Measurements from ENCODE around the gene TRIM63. TPM values are rescaled to one million over a fixed set of nuclear protein-coding genes. Genes with fewer than 3 reads are reported as not detected.

TRIM63 gene
- polyA plus RNA-seq, 4 donors: 0.51 to 0.86 (median 0.77) TPM

GRCh38 chr1:26059906-26060305 is 7.5 kb downstream of the TRIM63 start:
- DNase-seq (ENCODE audit: low read depth in 4 of 4, low spot score in 3 of 4): no peak

GRCh38 chr1:26058052-26058595 is 9.3 kb downstream of the TRIM63 start:
- DNase-seq (ENCODE audit: low read depth in 4 of 4, low spot score in 3 of 4): no peak

GRCh38 chr1:26057189-26057588 is 10.2 kb downstream of the TRIM63 start:
- DNase-seq (ENCODE audit: low read depth in 4 of 4, low spot score in 3 of 4): no peak

GRCh38 chr1:26055041-26055440 is 12.4 kb downstream of the TRIM63 start:
- DNase-seq (ENCODE audit: low read depth in 4 of 4, low spot score in 3 of 4): no peak

GRCh38 chr1:26053718-26054560 is 13.5 kb downstream of the TRIM63 start:
- no peak for DNase-seq (ENCODE audit: low read depth in 4 of 4, low spot score in 3 of 4)

- DNase-seq (ENCODE audit: low read depth in 4 of 4, low spot score in 3 of 4): no peak
Observed at GRCh38 chr1:26050248-26050640, 17.2 kb downstream of the TRIM63 start.

- DNase-seq (ENCODE audit: low read depth in 4 of 4, low spot score in 3 of 4): no peak
Observed at GRCh38 chr1:26049531-26050247, 17.7 kb downstream of the TRIM63 start.

GRCh38 chr1:26047278-26047874 is 20.1 kb downstream of the TRIM63 start:
- no peak for DNase-seq (ENCODE audit: low read depth in 4 of 4, low spot score in 3 of 4)

- DNase-seq (ENCODE audit: low read depth in 4 of 4, low spot score in 3 of 4): no peak
Observed at GRCh38 chr1:26046246-26047095, 21.0 kb downstream of the TRIM63 start.

- DNase-seq (ENCODE audit: low read depth in 4 of 4, low spot score in 3 of 4): no peak
Observed at GRCh38 chr1:26045722-26046245, 21.6 kb downstream of the TRIM63 start, which contains the start of gene SLC30A2. Gene SLC30A2 (minus strand): TSS chr1:26046118. CDS start chr1:26045896, 222 bp downstream.

- no peak for DNase-seq (ENCODE audit: low read depth in 4 of 4, low spot score in 3 of 4)
Observed at GRCh38 chr1:26044971-26045721, 22.3 kb downstream of the TRIM63 start.

- no peak for DNase-seq (ENCODE audit: low read depth in 4 of 4, low spot score in 3 of 4)
Observed at GRCh38 chr1:26044414-26044813, 23.0 kb downstream of the TRIM63 start.

GRCh38 chr1:26043765-26044164 is 23.7 kb downstream of the TRIM63 start:
- no peak for DNase-seq (ENCODE audit: low read depth in 4 of 4, low spot score in 3 of 4)

GRCh38 chr1:26041978-26042377 is 25.5 kb downstream of the TRIM63 start:
- DNase-seq (ENCODE audit: low read depth in 4 of 4, low spot score in 3 of 4): no peak

GRCh38 chr1:26041401-26041800 is 26.0 kb downstream of the TRIM63 start:
- DNase-seq (ENCODE audit: low read depth in 4 of 4, low spot score in 3 of 4): no peak

- no peak for DNase-seq (ENCODE audit: low read depth in 4 of 4, low spot score in 3 of 4)
Observed at GRCh38 chr1:26038904-26039303, 28.5 kb downstream of the TRIM63 start.

GRCh38 chr1:26038477-26038876 is 29.0 kb downstream of the TRIM63 start:
- no peak for DNase-seq (ENCODE audit: low read depth in 4 of 4, low spot score in 3 of 4)

- DNase-seq (ENCODE audit: low read depth in 4 of 4, low spot score in 3 of 4): no peak
Observed at GRCh38 chr1:26037904-26038303, 29.5 kb downstream of the TRIM63 start.

- no peak for DNase-seq (ENCODE audit: low read depth in 4 of 4, low spot score in 3 of 4)
Observed at GRCh38 chr1:26036756-26037281, 30.6 kb downstream of the TRIM63 start.

All from right renal pelvis (tissue), 4 donors.